ENCODE data around the gene CCR9. TPM values are rescaled to one million over a fixed set of nuclear protein-coding genes. Genes with fewer than 3 reads are reported as not detected.

Gene CCR9
- under 1 TPM in 1 of 2 donors, not detected in 1; 0.13 TPM for total RNA-seq

DNA sequence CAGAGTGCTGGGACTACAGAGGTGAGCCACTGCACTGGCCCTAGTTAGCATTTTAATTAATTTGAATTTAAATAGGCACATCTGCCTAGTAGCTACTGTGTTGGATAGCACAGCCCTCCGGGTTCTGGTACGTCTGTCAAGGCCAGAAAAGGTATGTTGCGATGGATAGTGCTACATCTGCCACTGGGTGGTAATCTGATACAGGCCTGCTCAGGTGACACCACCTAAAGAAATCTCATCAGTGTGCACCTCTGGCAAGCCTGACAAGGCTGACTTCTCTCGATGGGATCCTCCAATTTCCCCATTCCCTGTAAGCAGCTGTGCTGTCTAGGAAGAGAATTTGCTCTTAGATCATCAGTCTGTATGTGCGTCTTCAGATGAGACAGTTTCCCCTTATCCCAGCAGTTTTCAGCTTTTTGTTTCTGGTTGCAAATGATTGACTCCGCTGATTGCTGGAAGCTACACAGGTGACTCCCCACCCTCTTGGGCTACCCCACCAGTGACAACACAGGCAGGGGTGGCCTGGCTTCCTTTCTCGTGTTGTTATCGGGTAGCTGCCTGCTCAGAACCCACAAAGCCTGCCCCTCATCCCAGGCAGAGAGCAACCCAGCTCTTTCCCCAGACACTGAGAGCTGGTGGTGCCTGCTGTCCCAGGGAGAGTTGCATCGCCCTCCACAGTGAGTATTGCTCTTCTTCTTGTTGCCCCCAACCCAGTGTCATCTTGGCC is at the start of gene CCR9:
TSS of gene CCR9 (plus strand) at position 565 of the 727 bp plus-strand sequence. CDS start 8,391 bp downstream, outside the sequence.
- TF ChIP-seq CTCF (IDR thresholded peaks at IDR 0.05): no peak
- H3K9ac ChIP-seq (ENCODE audit: low read depth in 2 of 2, low read length in 2 of 2): no peak within 1 kb of the TSS
- H3K4me3 ChIP-seq: no peak within 1 kb of the TSS
- intact Hi-C loops (cut with DNase I): no loop called here
- no peaks in the 10 kb centered on the region for H3K4me1 ChIP-seq
- no peaks in the 10 kb centered on the region for H3K27me3 ChIP-seq
- no peak for DNase-seq
- no peak within 1 kb of the TSS for H3K27ac ChIP-seq
- no peaks in the 10 kb centered on the region for H3K36me3 ChIP-seq
- H3K9me3 ChIP-seq: no peaks in the 10 kb centered on the region

GRCh38 chr3:45838466-45838865 is 47.9 kb upstream of the CCR9 start:
- DNase-seq: no peak
- Histone ChIP-seq H3K9ac (ENCODE audit: low read depth in 2 of 2, low read length in 2 of 2) (no peak overlapping the region), H3K27ac (no peak overlapping the region), H3K4me1 (peaks cover 3% of the 10 kb centered on the region), H3K27me3 (no peaks in the 10 kb centered on the region), H3K9me3 (no peaks in the 10 kb centered on the region), H3K36me3 (no peaks in the 10 kb centered on the region), H3K4me3 (no peak overlapping the region)
- intact Hi-C loops (cut with DNase I): no loop called here
- TF ChIP-seq CTCF (IDR thresholded peaks at IDR 0.05): no peak

DNA sequence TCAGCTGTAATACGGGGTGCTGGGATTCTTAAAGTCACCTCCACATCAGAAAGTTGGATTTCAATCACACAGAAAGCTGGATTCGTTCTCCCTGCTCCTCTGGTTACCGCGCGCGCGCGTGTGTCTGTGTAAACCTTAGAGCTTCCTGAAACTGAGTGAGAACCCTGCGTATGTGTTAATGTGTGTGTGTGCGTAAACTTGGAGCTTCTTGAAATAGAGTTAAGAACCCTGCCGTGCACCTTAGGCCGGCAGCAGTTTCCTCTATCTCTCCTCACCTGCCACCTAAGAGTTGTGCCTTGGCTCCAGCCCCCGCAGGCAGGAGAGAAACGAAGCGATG is 45.0 kb upstream of the CCR9 start:
- intact Hi-C loops (cut with DNase I): no loop called here
- H3K4me1 ChIP-seq: peaks cover 3% of the 10 kb centered on the region
- no peaks in the 10 kb centered on the region for H3K27me3 ChIP-seq
- H3K27ac ChIP-seq: no peak overlapping the region
- H3K36me3 ChIP-seq: no peaks in the 10 kb centered on the region
- peak; percentile 35 for DNase-seq
- no peak for TF ChIP-seq CTCF (IDR thresholded peaks at IDR 0.05)
- H3K4me3 ChIP-seq: peak overlapping the region; percentile 98
- no peaks in the 10 kb centered on the region for H3K9me3 ChIP-seq
- peak overlapping the region; percentile 62 to 85 for H3K9ac ChIP-seq (ENCODE audit: low read depth in 2 of 2, low read length in 2 of 2)

- Histone ChIP-seq H3K27me3 (no peaks in the 10 kb centered on the region), H3K36me3 (no peaks in the 10 kb centered on the region), H3K27ac (no peak within 1 kb of the TSS), H3K9me3 (no peaks in the 10 kb centered on the region), H3K9ac (ENCODE audit: low read depth in 2 of 2, low read length in 2 of 2) (peak within 1 kb of the TSS; percentile 62 to 85), H3K4me3 (peak within 1 kb of the TSS; percentile 98), H3K4me1 (peaks cover 3% of the 10 kb centered on the region)
- TF ChIP-seq CTCF (IDR thresholded peaks at IDR 0.05): no peak
- intact Hi-C loops (cut with DNase I): no loop called here
- peak; percentile 95 for DNase-seq
These were observed 44.4 kb upstream of the CCR9 start, which contains the start of gene LZTFL1 for GRCh38 chr3:45841757-45842491. Gene LZTFL1, minus strand, starts transcription at chr3:45842119. Its CDS starts 128 bp downstream, at chr3:45841991.

DNA sequence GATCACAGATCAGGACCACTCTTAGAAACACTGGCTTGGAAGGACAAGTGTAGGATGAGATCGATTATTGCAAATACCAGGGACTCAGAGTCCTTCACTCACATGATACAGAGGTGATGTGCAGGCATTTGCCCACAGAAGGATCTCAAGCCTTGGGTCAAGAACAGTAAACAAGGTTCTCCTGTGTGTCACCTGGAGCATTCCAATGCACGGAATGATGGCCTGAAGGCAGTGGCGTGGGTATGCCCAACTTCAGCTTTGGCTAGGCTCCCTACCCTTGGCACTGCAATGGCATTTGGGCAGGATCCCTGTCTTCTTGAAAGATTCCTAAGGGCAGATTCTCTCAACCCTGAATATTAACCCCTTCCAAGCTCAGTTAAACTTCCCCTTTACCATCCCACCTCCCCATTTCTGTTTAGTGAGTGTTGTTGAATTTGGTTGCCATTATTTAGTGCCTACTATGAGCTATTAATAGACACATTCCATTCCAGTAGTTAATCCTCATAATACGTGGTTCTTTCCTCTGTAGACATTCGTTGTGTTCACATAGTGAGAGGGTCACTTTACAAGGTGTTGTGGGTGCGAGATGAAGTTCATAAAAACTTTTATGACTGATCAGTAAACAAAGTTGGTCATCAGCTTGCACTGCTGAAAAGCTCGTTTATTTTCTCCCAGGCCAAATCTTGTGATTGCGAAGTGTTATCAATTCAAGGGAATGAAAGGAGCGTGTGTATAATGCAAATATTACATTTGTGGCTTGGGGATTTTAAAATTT is 43.3 kb upstream of the CCR9 start:
- no peaks in the 10 kb centered on the region for H3K36me3 ChIP-seq
- H3K27ac ChIP-seq: no peak overlapping the region
- H3K4me1 ChIP-seq: peaks cover 3% of the 10 kb centered on the region
- H3K4me3 ChIP-seq: no peak overlapping the region
- H3K27me3 ChIP-seq: no peaks in the 10 kb centered on the region
- H3K9ac ChIP-seq (ENCODE audit: low read depth in 2 of 2, low read length in 2 of 2): no peak overlapping the region
- DNase-seq: no peak
- no peak for TF ChIP-seq CTCF (IDR thresholded peaks at IDR 0.05)
- H3K9me3 ChIP-seq: no peaks in the 10 kb centered on the region
- intact Hi-C loops (cut with DNase I): no loop called here

Measured in colonic mucosa (tissue), 4 donors.